Measurements from ENCODE around the gene DMXL2. TPM values are rescaled to one million over a fixed set of nuclear protein-coding genes. Genes with fewer than 3 reads are reported as not detected.

DMXL2 gene
- total and polyA plus RNA-seq, 9 of the 15 experiments (the other 6 are each of a cell fraction or from before 2014, with no cell fraction given), result 9.3 to 57.7 (median 30.7) TPM

DNA sequence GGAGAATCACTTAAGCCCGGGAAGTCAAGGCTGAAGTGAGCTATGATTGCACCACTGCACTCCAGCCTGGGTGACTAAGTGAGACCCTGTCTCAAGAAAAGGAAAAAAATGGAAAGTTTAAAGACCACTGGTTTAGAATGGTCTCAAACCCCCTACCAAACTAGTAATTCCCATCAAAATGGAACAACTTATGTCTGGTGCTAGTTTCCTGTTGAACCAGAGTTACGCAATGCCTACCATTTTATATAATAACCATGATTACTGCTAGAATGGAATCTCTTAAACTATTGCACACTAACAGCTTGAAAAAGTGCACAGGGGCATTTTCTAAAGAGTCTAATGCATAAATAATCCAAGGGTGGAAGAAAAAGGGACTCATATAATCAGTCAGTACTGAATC is 43.6 kb downstream of the DMXL2 start (continued):
- TF ChIP-seq, protein P1, sequence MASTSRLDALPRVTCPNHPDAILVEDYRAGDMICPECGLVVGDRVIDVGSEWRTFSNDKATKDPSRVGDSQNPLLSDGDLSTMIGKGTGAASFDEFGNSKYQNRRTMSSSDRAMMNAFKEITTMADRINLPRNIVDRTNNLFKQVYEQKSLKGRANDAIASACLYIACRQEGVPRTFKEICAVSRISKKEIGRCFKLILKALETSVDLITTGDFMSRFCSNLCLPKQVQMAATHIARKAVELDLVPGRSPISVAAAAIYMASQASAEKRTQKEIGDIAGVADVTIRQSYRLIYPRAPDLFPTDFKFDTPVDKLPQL (IDR thresholded peaks at IDR 0.05; ENCODE audit: extremely low read depth, insufficient read length), result no peak
- TF ChIP-seq, protein P2, sequence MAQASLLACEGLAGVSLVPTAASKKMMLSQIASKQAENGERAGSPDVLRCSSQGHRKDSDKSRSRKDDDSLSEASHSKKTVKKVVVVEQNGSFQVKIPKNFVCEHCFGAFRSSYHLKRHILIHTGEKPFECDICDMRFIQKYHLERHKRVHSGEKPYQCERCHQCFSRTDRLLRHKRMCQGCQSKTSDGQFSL (CRISPR knock-in tag; IDR thresholded peaks at IDR 0.05), result no peak
- TF ChIP-seq, protein P2 (tag; IDR thresholded peaks at IDR 0.05), result peak in 1 of 2 experiments; percentile 79; a peak in 2 of 4 replicates
- TF ChIP-seq, protein P3, sequence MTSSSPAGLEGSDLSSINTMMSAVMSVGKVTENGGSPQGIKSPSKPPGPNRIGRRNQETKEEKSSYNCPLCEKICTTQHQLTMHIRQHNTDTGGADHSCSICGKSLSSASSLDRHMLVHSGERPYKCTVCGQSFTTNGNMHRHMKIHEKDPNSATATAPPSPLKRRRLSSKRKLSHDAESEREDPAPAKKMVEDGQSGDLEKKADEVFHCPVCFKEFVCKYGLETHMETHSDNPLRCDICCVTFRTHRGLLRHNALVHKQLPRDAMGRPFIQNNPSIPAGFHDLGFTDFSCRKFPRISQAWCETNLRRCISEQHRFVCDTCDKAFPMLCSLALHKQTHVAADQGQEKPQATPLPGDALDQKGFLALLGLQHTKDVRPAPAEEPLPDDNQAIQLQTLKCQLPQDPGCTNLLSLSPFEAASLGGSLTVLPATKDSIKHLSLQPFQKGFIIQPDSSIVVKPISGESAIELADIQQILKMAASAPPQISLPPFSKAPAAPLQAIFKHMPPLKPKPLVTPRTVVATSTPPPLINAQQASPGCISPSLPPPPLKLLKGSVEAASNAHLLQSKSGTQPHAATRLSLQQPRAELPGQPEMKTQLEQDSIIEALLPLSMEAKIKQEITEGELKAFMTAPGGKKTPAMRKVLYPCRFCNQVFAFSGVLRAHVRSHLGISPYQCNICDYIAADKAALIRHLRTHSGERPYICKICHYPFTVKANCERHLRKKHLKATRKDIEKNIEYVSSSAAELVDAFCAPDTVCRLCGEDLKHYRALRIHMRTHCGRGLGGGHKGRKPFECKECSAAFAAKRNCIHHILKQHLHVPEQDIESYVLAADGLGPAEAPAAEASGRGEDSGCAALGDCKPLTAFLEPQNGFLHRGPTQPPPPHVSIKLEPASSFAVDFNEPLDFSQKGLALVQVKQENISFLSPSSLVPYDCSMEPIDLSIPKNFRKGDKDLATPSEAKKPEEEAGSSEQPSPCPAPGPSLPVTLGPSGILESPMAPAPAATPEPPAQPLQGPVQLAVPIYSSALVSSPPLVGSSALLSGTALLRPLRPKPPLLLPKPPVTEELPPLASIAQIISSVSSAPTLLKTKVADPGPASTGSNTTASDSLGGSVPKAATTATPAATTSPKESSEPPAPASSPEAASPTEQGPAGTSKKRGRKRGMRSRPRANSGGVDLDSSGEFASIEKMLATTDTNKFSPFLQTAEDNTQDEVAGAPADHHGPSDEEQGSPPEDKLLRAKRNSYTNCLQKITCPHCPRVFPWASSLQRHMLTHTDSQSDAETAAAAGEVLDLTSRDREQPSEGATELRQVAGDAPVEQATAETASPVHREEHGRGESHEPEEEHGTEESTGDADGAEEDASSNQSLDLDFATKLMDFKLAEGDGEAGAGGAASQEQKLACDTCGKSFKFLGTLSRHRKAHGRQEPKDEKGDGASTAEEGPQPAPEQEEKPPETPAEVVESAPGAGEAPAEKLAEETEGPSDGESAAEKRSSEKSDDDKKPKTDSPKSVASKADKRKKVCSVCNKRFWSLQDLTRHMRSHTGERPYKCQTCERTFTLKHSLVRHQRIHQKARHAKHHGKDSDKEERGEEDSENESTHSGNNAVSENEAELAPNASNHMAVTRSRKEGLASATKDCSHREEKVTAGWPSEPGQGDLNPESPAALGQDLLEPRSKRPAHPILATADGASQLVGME (CRISPR knock-in tag; IDR thresholded peaks at IDR 0.05), result no peak
- TF ChIP-seq TARDBP (IDR thresholded peaks at IDR 0.05) (no peak), TEAD1 (CRISPR knock-in tag; IDR thresholded peaks at IDR 0.05) (0 out of 4 replicates have a peak, but pooled peaks of 1 of the 2 experiments have one; percentile 39), ZNF324 (CRISPR knock-in tag; IDR thresholded peaks at IDR 0.05) (no peak), CBX3 (IDR thresholded peaks at IDR 0.05; ENCODE audit: borderline replicate concordance in 1 of 2, low read length in 2 of 2) (no peak), CTBP1 (IDR thresholded peaks at IDR 0.05; ENCODE audit: borderline replicate concordance) (no peak), MCM3 (IDR thresholded peaks at IDR 0.05) (no peak), ZNF75A (CRISPR knock-in tag; IDR thresholded peaks at IDR 0.05) (no peak), ZNF175 (CRISPR knock-in tag; IDR thresholded peaks at IDR 0.05; ENCODE audit: low read depth) (0 out of 2 replicates have a peak, but pooled peaks have one; percentile 56), NCOR1 (IDR thresholded peaks at IDR 0.05) (no peak), NR2C1 (IDR thresholded peaks at IDR 0.05) (no peak), NR2C1 (tag; IDR thresholded peaks at IDR 0.05) (peak; percentile 68), FOXA3 (CRISPR knock-in tag; conservative IDR thresholded peaks at IDR 0.05 in 1 of 2, IDR thresholded peaks at IDR 0.05 in 1 of 2) (no peak)
- TF ChIP-seq, protein P4, sequence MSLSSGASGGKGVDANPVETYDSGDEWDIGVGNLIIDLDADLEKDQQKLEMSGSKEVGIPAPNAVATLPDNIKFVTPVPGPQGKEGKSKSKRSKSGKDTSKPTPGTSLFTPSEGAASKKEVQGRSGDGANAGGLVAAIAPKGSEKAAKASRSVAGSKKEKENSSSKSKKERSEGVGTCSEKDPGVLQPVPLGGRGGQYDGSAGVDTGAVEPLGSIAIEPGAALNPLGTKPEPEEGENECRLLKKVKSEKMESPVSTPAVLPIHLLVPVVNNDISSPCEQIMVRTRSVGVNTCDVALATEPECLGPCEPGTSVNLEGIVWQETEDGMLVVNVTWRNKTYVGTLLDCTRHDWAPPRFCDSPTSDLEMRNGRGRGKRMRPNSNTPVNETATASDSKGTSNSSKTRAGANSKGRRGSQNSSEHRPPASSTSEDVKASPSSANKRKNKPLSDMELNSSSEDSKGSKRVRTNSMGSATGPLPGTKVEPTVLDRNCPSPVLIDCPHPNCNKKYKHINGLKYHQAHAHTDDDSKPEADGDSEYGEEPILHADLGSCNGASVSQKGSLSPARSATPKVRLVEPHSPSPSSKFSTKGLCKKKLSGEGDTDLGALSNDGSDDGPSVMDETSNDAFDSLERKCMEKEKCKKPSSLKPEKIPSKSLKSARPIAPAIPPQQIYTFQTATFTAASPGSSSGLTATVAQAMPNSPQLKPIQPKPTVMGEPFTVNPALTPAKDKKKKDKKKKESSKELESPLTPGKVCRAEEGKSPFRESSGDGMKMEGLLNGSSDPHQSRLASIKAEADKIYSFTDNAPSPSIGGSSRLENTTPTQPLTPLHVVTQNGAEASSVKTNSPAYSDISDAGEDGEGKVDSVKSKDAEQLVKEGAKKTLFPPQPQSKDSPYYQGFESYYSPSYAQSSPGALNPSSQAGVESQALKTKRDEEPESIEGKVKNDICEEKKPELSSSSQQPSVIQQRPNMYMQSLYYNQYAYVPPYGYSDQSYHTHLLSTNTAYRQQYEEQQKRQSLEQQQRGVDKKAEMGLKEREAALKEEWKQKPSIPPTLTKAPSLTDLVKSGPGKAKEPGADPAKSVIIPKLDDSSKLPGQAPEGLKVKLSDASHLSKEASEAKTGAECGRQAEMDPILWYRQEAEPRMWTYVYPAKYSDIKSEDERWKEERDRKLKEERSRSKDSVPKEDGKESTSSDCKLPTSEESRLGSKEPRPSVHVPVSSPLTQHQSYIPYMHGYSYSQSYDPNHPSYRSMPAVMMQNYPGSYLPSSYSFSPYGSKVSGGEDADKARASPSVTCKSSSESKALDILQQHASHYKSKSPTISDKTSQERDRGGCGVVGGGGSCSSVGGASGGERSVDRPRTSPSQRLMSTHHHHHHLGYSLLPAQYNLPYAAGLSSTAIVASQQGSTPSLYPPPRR (CRISPR knock-in tag; IDR thresholded peaks at IDR 0.05; ENCODE audit: borderline replicate concordance), result no peak
